GM23248 (cell line): ENCODE measurements around the gene HOGA1.

Experiments
- EZH2 ChIP-seq: fragments of 200-600 bp; sonication (generic); IDR thresholded peaks from 2 replicates; pipeline ENCODE4 v1.6.1; 2018; ENCODE audit warnings: antibody characterized with exemption, mild to moderate bottlenecking; ENCODE audit not compliant: insufficient read depth, poor library complexity, severe bottlenecking
- EZH2phosphoT487 ChIP-seq: fragments of 200-600 bp; sonication (generic); IDR thresholded peaks from 2 replicates; pipeline ENCODE4 v1.6.1; 2018; ENCODE audit warnings: antibody characterized with exemption, moderate library complexity, mild to moderate bottlenecking, low read depth; ENCODE audit not compliant: insufficient read depth

DNA sequence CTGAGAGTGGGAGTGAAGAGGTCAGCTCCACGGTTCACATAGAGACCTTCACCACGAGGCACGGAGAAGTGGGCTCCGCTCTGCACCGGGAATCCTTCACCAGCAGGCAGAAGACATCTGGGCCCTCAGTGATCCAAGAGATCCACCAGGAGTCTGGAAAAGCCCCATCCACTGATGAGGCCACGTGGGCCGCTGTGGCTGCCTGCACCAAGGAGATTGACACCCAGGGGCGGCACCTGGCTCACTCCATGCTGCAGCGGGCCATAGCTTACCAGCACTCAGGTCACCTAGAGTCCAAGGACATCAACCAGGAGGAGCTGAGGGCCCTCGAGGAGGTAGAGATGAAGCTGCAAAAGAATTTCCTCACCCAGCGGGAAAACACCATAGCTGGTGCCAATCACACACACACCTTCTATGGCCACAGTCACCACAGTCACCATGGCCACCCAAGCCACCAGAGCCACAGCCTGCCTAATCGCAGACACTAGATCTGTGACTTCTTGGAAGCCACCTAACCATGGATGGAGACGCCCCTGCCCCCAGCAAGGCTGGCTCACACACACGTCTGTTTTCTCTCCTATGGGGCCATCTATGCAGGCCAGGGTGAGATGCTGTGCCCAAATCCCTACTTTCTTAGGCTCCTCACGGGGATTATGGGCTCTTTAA, 6.0 kb downstream of the HOGA1 start:
- no peak for TF ChIP-seq EZH2
- TF ChIP-seq EZH2phosphoT487 = no peak
